HL-60 (cell line): ENCODE results near the gene LIPT2.

Experiments
- CTCF ChIP-seq: IDR thresholded peaks from one replicate; pipeline ENCODE4 v1.5.1; 2011; ENCODE audit warnings: low read length, control low read depth, inconsistent platforms; ENCODE audit not compliant: insufficient read depth
- POLR2AphosphoS5 ChIP-seq: IDR thresholded peaks from 2 replicates; pipeline ENCODE4 v1.6.1; 2012; ENCODE audit warnings: low read depth

DNA sequence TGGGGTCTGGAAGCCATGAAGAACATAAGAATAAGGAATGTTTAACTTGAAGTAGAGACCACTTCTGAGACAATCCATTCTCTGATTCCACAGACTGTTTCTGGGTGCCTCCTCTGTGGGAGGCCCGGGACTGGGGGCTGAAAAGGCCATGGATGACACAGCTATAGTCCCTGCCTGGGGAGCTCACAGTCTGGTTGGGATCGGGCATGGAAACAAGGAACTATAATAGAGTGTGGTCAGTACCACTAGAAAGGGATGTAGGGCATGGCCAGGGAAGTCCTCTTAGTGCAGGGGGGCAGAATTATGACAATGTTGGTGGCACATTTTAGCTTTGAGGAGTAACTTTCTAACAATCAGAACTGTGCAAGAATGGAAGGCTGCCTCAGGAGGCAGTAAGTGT lies 17.0 kb downstream of the LIPT2 start:
- TF ChIP-seq POLR2AphosphoS5 (no peak), CTCF (no peak)
